T-helper 2 cell (primary cell): ENCODE measurements around the gene TRAPPC12.

Experiments used
- DNase-seq, 5 experiments: peaks; one replicate each; pipeline versions ENCODE4 v3.0.0 to v3.0.0-alpha.2; 2012 to 2022

TRAPPC12 gene

GRCh38 chr2:3409627-3410170, 30.2 kb downstream of the TRAPPC12 start:
- no peak for DNase-seq

- DNase-seq, result no peak
Measured at GRCh38 chr2:3411103-3411502, 31.6 kb downstream of the TRAPPC12 start.

- DNase-seq, result no peak
Measured at GRCh38 chr2:3413697-3414096, 34.2 kb downstream of the TRAPPC12 start.

- DNase-seq, result no peak
Measured at GRCh38 chr2:3414133-3414860, 34.8 kb downstream of the TRAPPC12 start.

GRCh38 chr2:3418766-3419404, 39.4 kb downstream of the TRAPPC12 start:
- no peak for DNase-seq

GRCh38 chr2:3420076-3420768, 40.7 kb downstream of the TRAPPC12 start:
- no peak for DNase-seq

GRCh38 chr2:3420769-3421397, 41.4 kb downstream of the TRAPPC12 start:
- no peak for DNase-seq

- no peak for DNase-seq
Measured at GRCh38 chr2:3421580-3421979, 42.1 kb downstream of the TRAPPC12 start.

- DNase-seq, result no peak
Measured at GRCh38 chr2:3422161-3422779, 42.8 kb downstream of the TRAPPC12 start.

- peak; percentile 33 to 72 (median 53) for DNase-seq
Measured at GRCh38 chr2:3423492-3424170, 44.1 kb downstream of the TRAPPC12 start.

- no peak for DNase-seq
Measured at GRCh38 chr2:3424171-3424795, 44.8 kb downstream of the TRAPPC12 start.

GRCh38 chr2:3426615-3427014, 47.1 kb downstream of the TRAPPC12 start:
- DNase-seq, result no peak

- no peak for DNase-seq
Measured at GRCh38 chr2:3427272-3427671, 47.8 kb downstream of the TRAPPC12 start.

GRCh38 chr2:3428577-3428976, 49.1 kb downstream of the TRAPPC12 start:
- DNase-seq, result no peak

GRCh38 chr2:3429066-3429610, 49.6 kb downstream of the TRAPPC12 start:
- no peak for DNase-seq

GRCh38 chr2:3430172-3430571, 50.7 kb downstream of the TRAPPC12 start:
- no peak for DNase-seq

- DNase-seq, result no peak
Measured at GRCh38 chr2:3430740-3431490, 51.4 kb downstream of the TRAPPC12 start.

GRCh38 chr2:3432067-3432466, 52.6 kb downstream of the TRAPPC12 start:
- no peak for DNase-seq

- DNase-seq, result no peak
Measured at GRCh38 chr2:3432693-3433338, 53.3 kb downstream of the TRAPPC12 start.

- no peak for DNase-seq
Measured at GRCh38 chr2:3433339-3433699, 53.8 kb downstream of the TRAPPC12 start.
